IMR-90 (cell line): Measurements from ENCODE around the gene PGA3. TPM values are rescaled to one million over a fixed set of nuclear protein-coding genes. Genes with fewer than 3 reads are reported as not detected.

Experiments used
- ATAC-seq: fragments of 200-7000 bp; cut with Tn5 transposase; 2 replicates; pipeline ENCODE4 v1.9.1; 2020; ENCODE audit warnings: low read depth, mild to moderate bottlenecking, moderate library complexity
- BruUV-seq: library from RNA; stranded (reverse); fragments of 400-500 nt; replicated peaks from 2 replicates; lab custom pipeline; 2021; lab: Mats Ljungman, UMichigan
- CTCF ChIA-PET: fragments of 300-600 bp; formaldehyde crosslinking; extraction: SDS; loops from one replicate; lab custom pipeline; 2021; ENCODE audit warnings: antibody characterized with exemption; lab: Yijun Ruan, JAX
- POLR2A ChIA-PET: fragments of 300-600 bp; sonication (Branson Sonifier 250); formaldehyde crosslinking; loops from one replicate; lab custom pipeline; 2022; ENCODE audit warnings: antibody characterized with exemption; ENCODE audit not compliant: unreplicated experiment; lab: Charles Lee
- DNase-seq: peaks from one replicate; pipeline ENCODE4 v3.0.0; 2013
- H2AFZ ChIP-seq: replicated peaks from 2 replicates; pipeline ENCODE3; 2013; ENCODE audit warnings: low read length, mild to moderate bottlenecking; ENCODE audit not compliant: poor library complexity
- H2AK5ac ChIP-seq: 2 replicates; pipeline ENCODE4 v1.6.1; 2013; ENCODE audit warnings: low read depth, low read length, inconsistent platforms
- H2AK9ac ChIP-seq: replicated peaks from 2 replicates; pipeline ENCODE3; 2013; ENCODE audit warnings: mild to moderate bottlenecking, low read depth, low read length, moderate library complexity; ENCODE audit not compliant: poor library complexity
- H2BK120ac ChIP-seq: 2 replicates; pipeline ENCODE4 v1.6.1; 2013; ENCODE audit warnings: low read depth, low read length, inconsistent platforms
- H2BK15ac ChIP-seq: 3 replicates; pipeline ENCODE4 v1.6.1; 2013; ENCODE audit warnings: low read depth, low read length, inconsistent platforms
- H2BK20ac ChIP-seq: 2 replicates; pipeline ENCODE4 v1.6.1; 2013; ENCODE audit warnings: low read depth, mild to moderate bottlenecking, inconsistent platforms, low read length, moderate library complexity
- H2BK5ac ChIP-seq: 2 replicates; pipeline ENCODE4 v1.6.1; 2013; ENCODE audit warnings: mild to moderate bottlenecking, low read depth, low read length, inconsistent platforms; ENCODE audit not compliant: poor library complexity, severe bottlenecking
- H3K14ac ChIP-seq: replicated peaks from 2 replicates; pipeline ENCODE4 v1.6.1; 2013; ENCODE audit warnings: low read depth, low read length, inconsistent platforms
- H3K18ac ChIP-seq: 2 replicates; pipeline ENCODE4 v1.6.1; 2013; ENCODE audit warnings: low read depth, low read length, control low read depth
- H3K23ac ChIP-seq: 2 replicates; pipeline ENCODE4 v1.6.1; 2013; ENCODE audit warnings: low read depth, low read length, inconsistent platforms
- H3K27ac ChIP-seq: 2 replicates; pipeline ENCODE4 v1.5.1; 2013; ENCODE audit warnings: mild to moderate bottlenecking, control low read depth, low read length; ENCODE audit not compliant: insufficient read depth
- H3K27me3 ChIP-seq: 2 replicates; pipeline ENCODE4 v1.6.1; 2013; ENCODE audit warnings: low read length; ENCODE audit not compliant: control insufficient read depth, insufficient read depth
- H3K36me3 ChIP-seq: 2 replicates; pipeline ENCODE4 v1.6.1; 2013; ENCODE audit warnings: low read length, mixed read lengths; ENCODE audit not compliant: control insufficient read depth, insufficient read depth
- H3K4ac ChIP-seq: 2 replicates; pipeline ENCODE4 v1.6.1; 2013; ENCODE audit warnings: low read depth, low read length, inconsistent platforms
- H3K4me1 ChIP-seq: 2 replicates; pipeline ENCODE4 v1.6.1; 2013; ENCODE audit warnings: low read length, mixed read lengths; ENCODE audit not compliant: control insufficient read depth, insufficient read depth
- H3K4me2 ChIP-seq: 2 replicates; pipeline ENCODE4 v1.6.1; 2013; ENCODE audit warnings: low read depth, mild to moderate bottlenecking, control low read depth, low read length, moderate library complexity
- H3K4me3 ChIP-seq: 2 replicates; pipeline ENCODE4 v1.5.1; 2013; ENCODE audit warnings: low read depth, mild to moderate bottlenecking, control low read depth, low read length, moderate library complexity; ENCODE audit not compliant: insufficient read depth
- H3K56ac ChIP-seq: 2 replicates; pipeline ENCODE4 v1.6.1; 2013; ENCODE audit warnings: low read length, inconsistent platforms; ENCODE audit not compliant: insufficient read depth; ENCODE audit errors: extremely low read depth
- H3K79me1 ChIP-seq, 2 experiments: 2 replicates each; pipeline ENCODE4 v1.6.1; 2013; ENCODE audit warnings: low read length in 2 of 2, inconsistent platforms in 1 of 2, low read depth in 1 of 2
- H3K9ac ChIP-seq: 2 replicates; pipeline ENCODE4 v1.6.1; 2013; ENCODE audit warnings: low read depth, low read length, control low read depth
- H3K9me1 ChIP-seq: 2 replicates; pipeline ENCODE4 v1.6.1; 2013; ENCODE audit warnings: low read length, inconsistent platforms; ENCODE audit not compliant: insufficient read depth
- H3K9me3 ChIP-seq: 2 replicates; pipeline ENCODE4 v1.6.1; 2013; ENCODE audit warnings: low read length; ENCODE audit not compliant: control insufficient read depth, insufficient read depth
- H4K20me1 ChIP-seq: 2 replicates; pipeline ENCODE4 v1.6.1; 2013; ENCODE audit warnings: low read length, inconsistent platforms; ENCODE audit not compliant: insufficient read depth
- H4K5ac ChIP-seq: 2 replicates; pipeline ENCODE4 v1.6.1; 2013; ENCODE audit warnings: mild to moderate bottlenecking, low read depth, low read length, control low read depth
- H4K8ac ChIP-seq, 2 experiments: 2 replicates each; pipeline ENCODE4 v1.6.1; 2013; ENCODE audit warnings: low read depth in 2 of 2, low read length in 2 of 2, control low read depth in 1 of 2, inconsistent platforms in 1 of 2
- H4K91ac ChIP-seq: 2 replicates; pipeline ENCODE4 v1.6.1; 2013; ENCODE audit warnings: low read depth, low read length, inconsistent platforms; ENCODE audit not compliant: insufficient read depth
- BHLHE40 ChIP-seq: fragments of 150-350 bp; IDR thresholded peaks from 2 replicates; pipeline ENCODE4 v1.6.1; 2016; ENCODE audit warnings: mild to moderate bottlenecking, low read depth, low read length
- CHD1 ChIP-seq: IDR thresholded peaks from 2 replicates; pipeline ENCODE4 v1.6.1; 2012; ENCODE audit warnings: low read depth, low read length, improper control_type of control experiment
- CTCF ChIP-seq: conservative IDR thresholded peaks from 2 replicates; pipeline ENCODE4 v1.5.1; 2012; ENCODE audit warnings: mild to moderate bottlenecking, low read depth, low read length, improper control_type of control experiment
- ELK1 ChIP-seq: fragments of 150-350 bp; IDR thresholded peaks from 2 replicates; pipeline ENCODE4 v1.6.1; 2016; ENCODE audit warnings: low read depth, mild to moderate bottlenecking, low read length, moderate library complexity, borderline replicate concordance
- MAFK ChIP-seq: IDR thresholded peaks from 2 replicates; pipeline ENCODE4 v1.6.1; 2012; ENCODE audit warnings: low read depth, low read length, improper control_type of control experiment
- MAZ ChIP-seq: IDR thresholded peaks from 2 replicates; pipeline ENCODE4 v1.6.1; 2012; ENCODE audit warnings: low read depth, mild to moderate bottlenecking, low read length, improper control_type of control experiment, moderate library complexity, borderline replicate concordance
- MXI1 ChIP-seq: IDR thresholded peaks from 2 replicates; pipeline ENCODE4 v1.6.1; 2012; ENCODE audit warnings: low read depth, mild to moderate bottlenecking, low read length, moderate library complexity, borderline replicate concordance
- POLR2A ChIP-seq: IDR thresholded peaks from 2 replicates; pipeline ENCODE4 v1.6.1; 2012; ENCODE audit warnings: mild to moderate bottlenecking, low read depth, low read length
- WGBS, 2 experiments: methylation state at CpG; one replicate each; pipeline versions ENCODE4 v1.1.5 to v1.1.7; 2013; ENCODE audit warnings: missing lambda C conversion rate in 2 of 2; ENCODE audit not compliant: insufficient read length in 1 of 2; ENCODE audit errors: extremely low coverage in 2 of 2; 5-methylcytosine and 5-hydroxymethylcytosine counted together
- dilution Hi-C: fragments of 300-500 bp; cut with HindIII; formaldehyde crosslinking; loops from one replicate; pipeline ENCODE4 v1.14.3; 2018; ENCODE audit warnings: low sequenced_read_pairs; ENCODE audit not compliant: unreplicated experiment
- in situ Hi-C: fragments of 300-500 bp; cut with MboI; formaldehyde crosslinking; loops from 3 replicates; pipeline ENCODE4 v1.14.3; 2019; ENCODE audit warnings: low sequenced_read_pairs, inconsistent platforms, mixed read lengths
- intact Hi-C: fragments of 100-400 bp; cut with micrococcal nuclease; formaldehyde crosslinking; loops from 2 replicates; pipeline ENCODE4 v1.10.0; 2022
- polyA plus RNA-seq, 3 experiments: library from polyadenylated mRNA; depleted of rRNA; stranded (reverse); fragments of >200 nt; gene quantifications; 2 replicates each; pipeline ENCODE4 v1.2.3, GENCODE V29; 2012; ENCODE audit warnings: low replicate concordance in 1 of 3
- total RNA-seq: library from RNA; depleted of rRNA; stranded (reverse); fragments of >200 nt; gene quantifications from 2 replicates; pipeline ENCODE4 v1.2.3, GENCODE V29; 2012

PGA3 gene
- total and polyA plus RNA-seq, 2 of the 4 experiments (the other 2 are of a cell fraction), result 0.18 TPM; not detected in 1

- POLR2A ChIA-PET, result no interaction called here
- H4K20me1 ChIP-seq, result no peaks in the 10 kb centered on the region
- in situ Hi-C loops, result no loop called here
These were observed 19.7 kb upstream of the PGA3 start for GRCh38 chr11:61183645-61184044.

More at GRCh38 chr11:61183645-61184044, 19.7 kb upstream of the PGA3 start:
- Histone ChIP-seq H3K4me1 (no peaks in the 10 kb centered on the region), H3K4me3 (no peak overlapping the region), H3K9me3 (no peaks in the 10 kb centered on the region), H3K27me3 (no peaks in the 10 kb centered on the region; the same call in none of the 2 replicates), H2BK120ac (no peak overlapping the region), H3K9me1 (no peaks in the 10 kb centered on the region), H3K27ac (no peak overlapping the region), H3K23ac (no peak overlapping the region), H4K8ac (no peak overlapping the region), H3K9ac (no peak overlapping the region), H2BK15ac (no peak overlapping the region), H3K14ac (no peak overlapping the region), H2AK9ac (no peak overlapping the region), H2BK20ac (no peak overlapping the region), H2AFZ (no peak overlapping the region), H3K4ac (no peak overlapping the region), H3K36me3 (no peaks in the 10 kb centered on the region), H3K18ac (no peak overlapping the region), H4K5ac (no peak overlapping the region), H3K56ac (no peak overlapping the region), H2AK5ac (no peak overlapping the region), H2BK5ac (no peak overlapping the region), H4K91ac (no peak overlapping the region), H3K79me1 (no peaks in the 10 kb centered on the region), H3K4me2 (no peak overlapping the region)
- WGBS, 2 experiments, result 56% methylated on average over 1 of the region's 4 CpGs; no CpG with 5 or more reads in 1 of the 2 experiments
- no TSS peak for BruUV-seq
- CTCF ChIA-PET, result no interaction called here
- intact Hi-C loops (no loop called here), dilution Hi-C loops (no loop called here)
- DNase-seq (no peak), ATAC-seq (0 out of 2 replicates have a peak, but pooled peaks have one; percentile 33)
- no peak for TF ChIP-seq POLR2A
- TF ChIP-seq CHD1, result no peak
- TF ChIP-seq MXI1, result no peak
- TF ChIP-seq ELK1, result no peak
- TF ChIP-seq MAFK, result no peak
- 0 out of 2 replicates have a peak, but pooled peaks have one; percentile 19 for TF ChIP-seq CTCF
- TF ChIP-seq BHLHE40, result no peak
- TF ChIP-seq MAZ, result no peak
